HT-29 (cell line): Measurements from ENCODE around the gene CHD2. TPM values are rescaled to one million over a fixed set of nuclear protein-coding genes. Genes with fewer than 3 reads are reported as not detected.
A peak's percentile ranks its signal among the peaks of the same experiment; 100 is the strongest.

ENCODE experiments used
- DNase-seq: peaks from one replicate; pipeline ENCODE4 v3.0.0-alpha.2; 2015; ENCODE audit warnings: low spot score
- total RNA-seq: library from RNA; depleted of rRNA; stranded (reverse); fragments of >200 nt; shearing (Covaris generic); gene quantifications from 2 replicates; pipeline ENCODE4 v1.2.3, GENCODE V29; 2014

Gene CHD2
- total RNA-seq, 1 experiment from 2014 or later: 74.0 TPM

- DNase-seq: peak; percentile 45
Observed at GRCh38 chr15:92885224-92886041, 14.7 kb upstream of the CHD2 start.

GRCh38 chr15:92886042-92886537 lies 14.0 kb upstream of the CHD2 start:
- DNase-seq: peak; percentile 29

- no peak for DNase-seq
Observed at GRCh38 chr15:92886815-92887214, 13.3 kb upstream of the CHD2 start.

- no peak for DNase-seq
Observed at GRCh38 chr15:92887869-92888268, 12.3 kb upstream of the CHD2 start.

- DNase-seq: no peak
Observed at GRCh38 chr15:92889390-92890107, 10.6 kb upstream of the CHD2 start.

- DNase-seq: peak; percentile 13
Observed at GRCh38 chr15:92891533-92892200, 8.5 kb upstream of the CHD2 start.

- peak; percentile 2 for DNase-seq
Observed at GRCh38 chr15:92892201-92892555, 7.9 kb upstream of the CHD2 start.

- DNase-seq: no peak
Observed at GRCh38 chr15:92893200-92893599, 6.9 kb upstream of the CHD2 start.

- DNase-seq: peak; percentile 27
Observed at GRCh38 chr15:92896561-92896960, 3.6 kb upstream of the CHD2 start.

GRCh38 chr15:92897620-92898019 lies 2.5 kb upstream of the CHD2 start:
- peak; percentile 12 for DNase-seq

GRCh38 chr15:92898988-92899582 lies 1.0 kb upstream of the CHD2 start:
- peak; percentile 30 for DNase-seq

- no peak for DNase-seq
Observed at GRCh38 chr15:92899601-92899947, 550 bp upstream of the CHD2 start.

GRCh38 chr15:92900731-92901071 lies 577 bp downstream of the CHD2 start:
- DNase-seq: no peak

- DNase-seq: peak; percentile 66
Observed at GRCh38 chr15:92901072-92901761, 1.1 kb downstream of the CHD2 start.

- DNase-seq: peak; percentile 66
Observed at GRCh38 chr15:92901995-92902394, 1.9 kb downstream of the CHD2 start.

- peak; percentile 74 for DNase-seq
Observed at GRCh38 chr15:92902737-92903593, 2.8 kb downstream of the CHD2 start.

- DNase-seq: no peak
Observed at GRCh38 chr15:92903631-92903965, 3.5 kb downstream of the CHD2 start.

- DNase-seq: peak; percentile 99
Observed at GRCh38 chr15:92903966-92904721, 4.0 kb downstream of the CHD2 start.

GRCh38 chr15:92904722-92905571 lies 4.8 kb downstream of the CHD2 start:
- DNase-seq: peak; percentile 58
